ENCODE results near the gene MAP3K4.

- TF ChIP-seq POLR2AphosphoS5 (IDR thresholded peaks at IDR 0.05; ENCODE audit: low read depth, low read length), result no peak
- no peak for TF ChIP-seq JUND (IDR thresholded peaks at IDR 0.05; ENCODE audit: low read length)
- TF ChIP-seq CTCF (IDR thresholded peaks at IDR 0.05; ENCODE audit: control extremely low read depth in 1 of 3, insufficient read depth in 1 of 3, low read depth in 1 of 3, low read length in 3 of 3), result no peak
- TF ChIP-seq CHD2 (IDR thresholded peaks at IDR 0.05; ENCODE audit: low read length), result no peak
- no peak for TF ChIP-seq CBX5 (IDR thresholded peaks at IDR 0.05; ENCODE audit: low read depth, low read length)
- no peak for TF ChIP-seq POLR2A (IDR thresholded peaks at IDR 0.05; ENCODE audit: control extremely low read depth in 1 of 2, low read depth in 2 of 2, low read length in 2 of 2)
- TF ChIP-seq TEAD4 (IDR thresholded peaks at IDR 0.05; ENCODE audit: low read depth, low read length), result no peak
- TF ChIP-seq YY1 (IDR thresholded peaks at IDR 0.05; ENCODE audit: low read depth, low read length), result no peak
- no peak for TF ChIP-seq RNF2 (IDR thresholded peaks at IDR 0.05; ENCODE audit: borderline replicate concordance, low read depth, low read length, missing control alignments, poor library complexity, severe bottlenecking)
Observed at GRCh38 chr6:161166677-161167076, 175.1 kb downstream of the MAP3K4 start.
